Dendritic cell treated with granulocyte-macrophage colony-stimulating factor and Interleukin-4, amounts not matched to agents 40 ng/mL and 50 ng/mL, for 4 days (primary cell): ENCODE results near the gene TCF19.

Experiments used
- H3K27ac Mint-ChIP-seq: one replicate; pipeline ENCODE4 v1.8.0; 2022; ENCODE audit warnings: mild to moderate bottlenecking, mixed read lengths
- H3K27me3 Mint-ChIP-seq: one replicate; pipeline ENCODE4 v1.8.0; 2022; ENCODE audit warnings: mild to moderate bottlenecking, mixed read lengths
- H3K36me3 Mint-ChIP-seq: one replicate; pipeline ENCODE4 v1.8.0; 2022; ENCODE audit warnings: low read depth, mixed read lengths
- H3K4me1 Mint-ChIP-seq: one replicate; pipeline ENCODE4 v1.8.0; 2022; ENCODE audit warnings: low read depth, mixed read lengths
- H3K4me3 Mint-ChIP-seq: one replicate; pipeline ENCODE4 v1.8.0; 2022; ENCODE audit warnings: mild to moderate bottlenecking, moderate library complexity, mixed read lengths
- H3K9me3 Mint-ChIP-seq: one replicate; pipeline ENCODE4 v1.8.0; 2022; ENCODE audit warnings: mixed read lengths
- intact Hi-C: fragments of 100-400 bp; cut with micrococcal nuclease; formaldehyde crosslinking; loops from one replicate; pipeline ENCODE4 v1.15.0; 2022

Gene TCF19

DNA sequence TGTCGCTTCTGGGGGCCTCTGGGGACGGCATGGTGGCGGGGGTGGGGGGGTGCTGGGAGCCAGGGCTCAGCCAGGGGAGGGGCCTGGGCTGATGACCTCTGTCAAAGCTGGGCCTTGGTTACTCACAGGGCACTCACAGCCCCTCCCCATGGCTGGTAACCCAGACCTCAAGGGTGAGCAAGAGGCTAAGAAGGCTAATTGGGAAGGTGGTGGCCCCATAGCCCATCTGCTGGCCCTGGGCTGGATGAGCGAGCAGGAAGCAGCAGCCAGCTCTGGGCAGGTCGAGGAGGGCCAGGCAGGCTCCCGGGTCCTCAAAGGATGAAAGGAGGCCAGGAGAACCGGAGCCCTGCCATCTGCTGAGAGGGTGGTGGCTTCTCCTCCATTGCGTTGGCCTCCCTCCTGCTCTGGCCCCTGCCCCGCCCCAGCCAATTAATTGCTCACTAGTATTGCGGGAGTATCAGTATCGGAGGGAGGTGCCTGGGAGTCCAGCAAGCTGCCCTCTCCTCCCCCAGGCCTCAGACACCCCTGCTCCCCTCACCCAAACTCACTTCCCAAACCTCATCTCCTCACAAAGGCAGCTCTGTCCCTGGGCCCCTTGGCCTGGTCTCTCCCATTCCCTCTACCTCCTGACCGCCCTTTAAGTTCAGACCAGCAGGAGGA, 37.1 kb upstream of the TCF19 start:
- H3K4me1 Mint-ChIP-seq: peaks cover 34% of the 10 kb centered on the region
- H3K9me3 Mint-ChIP-seq: no peaks in the 10 kb centered on the region
- H3K4me3 Mint-ChIP-seq: no peak overlapping the region
- intact Hi-C loops: no loop called here
- no peaks in the 10 kb centered on the region for H3K36me3 Mint-ChIP-seq
- H3K27ac Mint-ChIP-seq: no peak overlapping the region
- H3K27me3 Mint-ChIP-seq: peaks cover 41% of the 10 kb centered on the region

DNA sequence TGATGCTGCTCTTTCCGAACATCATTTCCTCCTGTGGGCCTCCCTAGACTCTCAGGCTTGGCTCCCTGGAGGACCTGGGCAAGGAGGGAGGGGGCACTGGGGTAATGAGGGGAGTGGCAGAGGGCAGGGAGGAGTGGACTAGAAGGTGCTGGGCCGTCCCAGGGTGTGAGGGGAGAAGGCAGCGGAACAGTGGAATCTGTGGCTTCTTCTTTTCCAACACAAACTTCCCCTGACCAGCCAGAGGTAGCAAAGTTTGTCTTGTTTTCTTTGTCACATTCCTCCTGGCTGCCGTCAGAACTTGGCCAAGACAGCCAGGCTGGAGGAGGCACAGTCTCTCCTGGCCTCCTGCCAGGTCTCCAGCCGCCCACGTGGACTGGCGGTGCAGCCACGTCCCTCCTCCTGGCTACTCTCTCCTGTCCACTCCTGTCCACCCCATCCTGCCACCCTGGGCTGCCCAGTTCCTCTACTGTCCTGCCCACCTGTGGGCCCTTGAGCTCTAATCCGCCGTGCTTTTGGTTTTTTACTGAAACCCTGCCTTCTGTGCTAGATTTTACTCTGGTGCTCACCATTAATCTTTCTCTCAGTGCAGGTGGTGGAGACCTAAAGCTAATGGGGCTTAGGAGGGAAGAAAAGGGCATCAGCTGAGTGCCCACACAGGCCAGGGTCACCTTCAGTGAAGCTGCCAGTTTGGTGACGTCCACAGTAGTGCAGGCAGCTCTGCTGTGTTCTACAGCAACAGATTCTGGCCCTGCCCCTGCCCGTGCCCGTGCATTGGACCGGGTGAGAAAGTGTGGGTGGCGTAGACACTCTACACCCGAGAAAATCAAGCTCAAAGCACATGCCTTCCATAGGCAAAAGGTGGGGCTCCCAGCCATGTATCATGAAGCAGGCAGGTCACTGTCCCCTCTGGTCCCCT, 35.3 kb upstream of the TCF19 start:
- peaks cover 23% of the 10 kb centered on the region for H3K4me1 Mint-ChIP-seq
- H3K9me3 Mint-ChIP-seq: no peaks in the 10 kb centered on the region
- H3K4me3 Mint-ChIP-seq: no peak overlapping the region

DNA sequence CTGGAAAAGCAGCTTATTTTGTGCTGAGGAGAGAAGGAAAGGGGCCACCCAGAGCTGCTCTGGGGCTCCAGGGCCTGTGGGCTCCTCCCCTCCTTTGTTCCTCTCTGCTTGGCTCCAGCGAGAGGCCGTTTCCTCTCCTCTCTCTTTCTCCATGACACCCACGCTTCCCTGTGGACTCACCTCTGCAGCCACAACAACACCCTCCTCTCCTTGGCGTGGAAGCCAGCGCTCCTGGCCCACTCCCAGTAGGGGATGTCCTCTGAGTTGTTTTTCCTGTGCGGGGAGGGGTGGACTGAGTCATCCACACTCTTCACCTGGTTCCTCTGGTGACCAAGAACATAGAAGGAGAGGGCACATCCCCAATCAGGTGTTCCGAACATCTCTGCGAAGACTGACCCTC, 33.2 kb upstream of the TCF19 start:
- Mint-ChIP-seq H3K4me3 (no peak overlapping the region), H3K27me3 (peaks cover 45% of the 10 kb centered on the region), H3K4me1 (peaks cover 23% of the 10 kb centered on the region), H3K9me3 (no peaks in the 10 kb centered on the region), H3K27ac (no peak overlapping the region), H3K36me3 (no peaks in the 10 kb centered on the region)
- intact Hi-C loops: no loop called here

More for the DNA sequence above, 35.3 kb upstream of the TCF19 start:
- Mint-ChIP-seq H3K27me3 (peaks cover 41% of the 10 kb centered on the region), H3K27ac (no peak overlapping the region), H3K36me3 (no peaks in the 10 kb centered on the region)
- intact Hi-C loops: no loop called here

DNA sequence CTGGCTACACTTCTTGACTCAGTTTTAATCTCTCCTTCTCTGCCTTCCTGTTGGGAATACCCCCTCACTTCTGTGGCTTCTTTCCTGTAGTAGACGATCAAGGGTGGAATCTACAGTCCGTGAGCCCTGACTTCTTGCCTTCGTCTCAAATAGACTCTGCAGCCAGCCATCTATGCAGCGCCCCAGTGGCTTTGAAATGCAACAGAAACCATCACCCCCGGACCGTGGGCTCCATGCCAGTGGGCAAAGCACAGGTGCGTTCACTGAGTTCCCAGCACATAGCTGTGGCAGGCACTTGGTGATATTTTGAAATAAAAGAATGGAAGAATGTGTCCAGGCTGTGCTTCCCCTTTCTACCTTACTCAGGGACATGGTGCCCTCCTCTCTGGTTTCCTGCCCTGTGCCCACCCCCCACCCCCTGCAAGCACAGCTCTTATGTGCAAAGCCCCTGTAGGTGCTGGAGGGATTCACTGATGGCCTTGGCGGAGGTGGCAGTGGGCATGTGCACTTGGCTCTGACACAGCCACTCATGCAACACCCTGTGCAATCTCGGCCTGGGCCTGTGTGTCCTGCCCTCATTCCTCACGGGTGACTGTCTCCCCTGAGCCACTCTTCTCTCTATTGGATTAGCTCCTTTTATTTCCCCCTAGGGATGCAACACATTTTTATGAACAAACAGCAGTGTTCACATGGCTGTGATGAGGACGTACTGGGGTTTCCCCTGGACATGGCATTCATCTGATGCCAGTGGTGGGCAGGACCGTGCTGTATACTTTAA, 32.6 kb upstream of the TCF19 start:
- peaks cover 23% of the 10 kb centered on the region for H3K4me1 Mint-ChIP-seq
- H3K27ac Mint-ChIP-seq: no peak overlapping the region
- no peaks in the 10 kb centered on the region for H3K36me3 Mint-ChIP-seq
- intact Hi-C loops: no loop called here
- H3K4me3 Mint-ChIP-seq: no peak overlapping the region
- peaks cover 43% of the 10 kb centered on the region for H3K27me3 Mint-ChIP-seq
- H3K9me3 Mint-ChIP-seq: no peaks in the 10 kb centered on the region

DNA sequence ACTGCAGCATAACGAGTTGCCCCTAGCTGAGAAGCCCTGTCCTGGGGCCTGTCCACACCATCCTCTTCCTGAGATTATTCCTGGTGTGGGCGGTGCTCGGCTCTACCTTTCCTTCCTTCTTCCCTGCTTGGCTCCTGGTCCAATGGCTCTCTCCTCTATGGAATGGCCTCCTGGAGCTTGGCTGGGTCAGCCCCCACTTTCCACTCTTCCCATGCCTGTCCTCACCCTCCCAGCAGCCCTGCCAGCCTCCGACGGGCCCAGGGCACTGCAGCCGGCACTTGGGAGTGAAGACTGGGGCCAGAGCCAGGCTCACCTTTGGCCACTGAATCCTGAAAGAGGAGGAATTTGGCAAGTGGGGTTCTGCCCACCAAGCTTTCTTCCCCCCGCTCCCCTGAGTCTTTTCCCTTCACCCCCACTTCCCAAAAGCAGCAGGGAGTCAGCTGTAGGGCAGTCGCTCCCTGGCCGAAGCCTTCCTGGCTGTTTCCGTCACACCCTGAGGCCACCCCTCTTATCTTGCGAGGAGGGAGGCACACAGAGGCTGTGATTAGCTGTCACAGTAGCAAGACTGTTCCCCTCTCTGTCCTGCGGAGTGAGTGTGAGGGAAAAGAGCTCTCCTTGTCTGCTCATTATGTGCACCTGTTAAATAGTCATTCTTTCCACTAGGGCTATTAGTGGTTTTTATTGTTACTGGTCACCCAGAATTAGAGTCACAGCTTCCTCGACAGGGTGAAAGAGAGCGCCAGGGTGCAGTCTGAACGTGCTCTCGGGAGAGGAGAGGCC, 31.8 kb upstream of the TCF19 start:
- Mint-ChIP-seq H3K4me3 (no peak overlapping the region), H3K9me3 (no peaks in the 10 kb centered on the region), H3K27me3 (peaks cover 40% of the 10 kb centered on the region), H3K4me1 (peaks cover 23% of the 10 kb centered on the region), H3K27ac (no peak overlapping the region), H3K36me3 (no peaks in the 10 kb centered on the region)
- intact Hi-C loops: no loop called here

DNA sequence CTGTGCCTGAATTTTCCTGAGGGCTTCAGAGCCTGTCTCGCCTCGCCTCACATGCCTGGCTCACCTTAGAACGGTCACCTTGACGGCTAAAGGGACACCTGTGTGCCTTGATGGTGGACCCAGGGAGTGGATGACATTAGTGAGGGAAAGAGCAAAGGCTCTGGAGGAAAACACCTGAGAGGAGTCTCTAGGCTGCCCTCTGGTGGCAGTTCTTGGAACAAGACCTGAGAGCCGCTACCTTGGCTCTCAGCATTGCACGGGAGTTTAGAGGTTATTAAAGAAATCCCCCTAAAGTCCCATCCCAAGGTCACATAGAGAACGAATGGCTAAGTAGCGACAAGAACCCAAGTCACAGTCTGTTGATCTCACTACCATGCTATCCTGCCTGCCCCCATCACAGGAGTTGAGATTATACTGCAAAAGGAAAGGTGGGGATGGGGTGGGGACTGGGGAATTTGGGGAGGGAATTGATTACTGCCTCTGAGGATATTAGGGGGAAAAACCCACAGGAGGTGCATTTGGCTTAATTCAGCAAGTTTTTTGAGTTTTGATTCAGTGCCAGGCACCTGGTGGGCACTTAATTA, 30.2 kb upstream of the TCF19 start:
- Mint-ChIP-seq H3K36me3 (no peaks in the 10 kb centered on the region), H3K27ac (no peak overlapping the region), H3K4me3 (no peak overlapping the region), H3K27me3 (peaks cover 33% of the 10 kb centered on the region), H3K9me3 (no peaks in the 10 kb centered on the region), H3K4me1 (peaks cover 15% of the 10 kb centered on the region)
- intact Hi-C loops: no loop called here

DNA sequence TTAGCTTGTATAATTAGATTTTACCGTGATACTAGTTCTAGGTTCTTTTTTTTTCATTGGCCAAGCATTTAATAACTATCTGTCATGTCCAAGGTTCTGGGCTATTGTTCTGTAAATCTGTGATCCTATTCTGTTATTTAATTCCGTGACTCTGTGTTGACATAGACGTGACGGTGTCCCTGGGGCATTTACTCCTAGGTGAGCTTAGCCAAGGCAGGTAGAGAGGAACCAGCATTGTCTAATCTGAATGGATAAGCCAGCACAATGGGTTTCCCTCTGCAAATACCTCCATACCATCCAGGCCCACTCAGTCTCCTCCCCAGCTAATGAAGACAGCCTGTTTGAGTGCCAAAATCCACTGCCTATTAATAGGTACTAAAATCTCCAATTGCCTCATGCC, 29.3 kb upstream of the TCF19 start:
- Mint-ChIP-seq H3K4me1 (peaks cover 14% of the 10 kb centered on the region), H3K27ac (no peak overlapping the region), H3K9me3 (no peaks in the 10 kb centered on the region), H3K27me3 (peaks cover 26% of the 10 kb centered on the region), H3K4me3 (no peak overlapping the region), H3K36me3 (no peaks in the 10 kb centered on the region)
- intact Hi-C loops: no loop called here

DNA sequence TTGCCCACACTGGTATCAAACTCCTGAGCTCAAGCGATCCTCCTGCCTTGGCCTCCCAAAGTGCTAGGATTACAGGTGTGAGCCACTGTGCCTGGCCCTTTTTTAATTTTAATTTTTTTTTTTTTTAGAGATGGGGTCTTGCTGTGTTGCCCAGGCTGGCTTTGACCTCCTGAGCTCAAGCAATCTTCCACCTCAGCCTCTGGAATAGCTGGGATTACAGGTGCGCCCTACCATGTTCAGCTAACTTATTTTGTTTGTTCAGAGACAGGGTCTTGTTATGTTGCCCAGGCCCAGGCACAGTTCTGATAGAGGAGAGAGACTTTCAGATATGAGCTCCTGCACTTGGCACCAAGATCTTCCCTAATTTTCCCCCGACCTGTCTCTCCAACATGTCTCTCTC, 27.6 kb upstream of the TCF19 start:
- no peak overlapping the region for H3K4me3 Mint-ChIP-seq
- peaks cover 25% of the 10 kb centered on the region for H3K27me3 Mint-ChIP-seq
- intact Hi-C loops: no loop called here
- no peak overlapping the region for H3K27ac Mint-ChIP-seq
- H3K4me1 Mint-ChIP-seq: peaks cover 3% of the 10 kb centered on the region
- H3K36me3 Mint-ChIP-seq: no peaks in the 10 kb centered on the region
- H3K9me3 Mint-ChIP-seq: no peaks in the 10 kb centered on the region

DNA sequence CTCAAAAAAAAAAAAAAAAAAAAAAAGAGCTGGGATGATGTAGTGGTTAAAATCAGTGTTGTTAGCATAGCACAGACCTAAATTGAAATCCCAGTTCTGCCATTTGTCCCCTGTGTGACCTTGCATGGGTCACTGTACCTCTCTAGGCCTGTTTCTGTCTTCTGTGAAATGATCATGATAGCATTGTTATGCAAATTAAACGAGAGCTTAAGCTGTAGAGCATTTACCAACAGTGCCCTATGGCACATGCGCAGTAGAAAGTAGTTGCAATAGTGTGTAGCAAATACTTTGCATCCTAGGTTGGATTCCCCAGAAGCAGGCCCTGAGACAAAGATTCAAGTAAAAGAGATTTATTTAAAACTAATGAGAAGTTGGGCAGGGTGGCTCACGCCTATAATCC, 26.8 kb upstream of the TCF19 start:
- Mint-ChIP-seq H3K4me1 (no peaks in the 10 kb centered on the region), H3K36me3 (no peaks in the 10 kb centered on the region), H3K4me3 (no peak overlapping the region), H3K27ac (no peak overlapping the region), H3K27me3 (peaks cover 22% of the 10 kb centered on the region), H3K9me3 (no peaks in the 10 kb centered on the region)
- intact Hi-C loops: no loop called here

DNA sequence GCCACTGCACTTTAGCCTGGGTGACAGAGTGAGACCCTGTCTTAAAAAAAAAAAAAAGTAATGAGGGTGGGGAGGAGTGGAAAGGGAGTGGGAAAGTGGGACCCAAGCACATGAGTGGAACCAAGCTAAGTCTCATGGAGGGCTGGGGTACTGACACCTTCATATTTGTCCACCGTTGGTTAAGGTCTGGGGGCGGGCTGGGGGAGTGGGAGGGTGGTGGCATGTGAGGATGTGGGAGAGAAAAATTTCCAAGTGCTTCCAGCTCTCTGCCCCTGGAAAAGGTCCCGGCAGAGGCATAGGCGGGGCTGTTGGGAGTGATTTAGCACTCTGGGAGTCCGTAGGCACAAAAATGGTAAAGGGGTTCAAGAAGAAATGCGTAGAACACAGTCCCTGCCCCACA, 25.6 kb upstream of the TCF19 start:
- intact Hi-C loops: no loop called here
- H3K27me3 Mint-ChIP-seq: peaks cover 21% of the 10 kb centered on the region
- no peaks in the 10 kb centered on the region for H3K36me3 Mint-ChIP-seq
- peaks cover 6% of the 10 kb centered on the region for H3K4me1 Mint-ChIP-seq
- H3K9me3 Mint-ChIP-seq: no peaks in the 10 kb centered on the region
- no peak overlapping the region for H3K4me3 Mint-ChIP-seq
- H3K27ac Mint-ChIP-seq: no peak overlapping the region

DNA sequence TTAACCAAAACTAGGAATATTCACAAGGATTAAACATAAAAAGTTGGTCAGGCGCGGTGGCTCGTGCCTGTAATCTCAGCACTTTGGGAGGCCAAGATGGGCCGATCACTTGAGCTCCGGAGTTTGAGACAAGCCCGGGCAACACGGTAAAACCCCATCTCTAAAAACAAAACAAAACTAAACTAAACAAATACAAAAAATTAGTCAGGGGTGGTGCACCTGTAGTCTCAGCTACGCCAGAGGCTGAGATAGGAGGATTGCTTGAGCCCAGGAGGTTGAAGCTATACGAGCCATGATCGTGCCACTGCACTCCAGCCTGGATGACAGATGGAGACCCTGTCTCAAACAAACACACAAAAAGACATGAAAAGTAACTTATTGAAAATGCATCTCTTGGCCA, 22.7 kb upstream of the TCF19 start:
- H3K9me3 Mint-ChIP-seq: no peaks in the 10 kb centered on the region
- intact Hi-C loops: loop anchor here (2.0 kb wide), 1 partner anchor 231 kb away; no protein-coding TSS in a partner anchor
- H3K27ac Mint-ChIP-seq: no peak overlapping the region
- H3K4me1 Mint-ChIP-seq: peaks cover 8% of the 10 kb centered on the region
- H3K36me3 Mint-ChIP-seq: no peaks in the 10 kb centered on the region
- peaks cover 11% of the 10 kb centered on the region for H3K27me3 Mint-ChIP-seq
- H3K4me3 Mint-ChIP-seq: no peak overlapping the region

DNA sequence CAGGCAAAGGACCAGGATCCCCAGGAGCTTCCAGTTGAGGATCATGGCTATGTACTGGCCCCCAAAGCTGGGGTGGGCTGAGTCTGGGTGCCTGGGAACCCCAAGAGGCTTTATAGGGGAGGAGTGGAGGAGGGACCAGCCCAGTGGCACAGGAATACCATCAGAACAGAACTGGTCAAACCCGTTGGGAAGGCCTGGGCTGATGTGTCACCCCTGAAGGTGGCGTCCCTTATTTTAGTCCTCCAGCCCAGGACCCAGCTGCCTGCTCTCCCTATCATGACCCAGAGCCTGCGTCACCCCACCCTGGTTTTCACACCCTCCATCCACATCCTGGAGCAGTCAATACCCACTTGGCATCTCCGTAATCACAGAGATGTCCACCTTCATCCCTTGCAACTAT, 19.4 kb upstream of the TCF19 start, which contains the start of gene PSORS1C2:
TSS of gene PSORS1C2 (minus strand) at position 85 of the 400 bp plus-strand sequence. CDS start at position 45, 40 bp downstream.
- Mint-ChIP-seq H3K4me1 (peaks cover 8% of the 10 kb centered on the region), H3K27ac (peak within 1 kb of the TSS; percentile 47), H3K27me3 (peaks cover 11% of the 10 kb centered on the region), H3K36me3 (peaks cover 14% of the 10 kb centered on the region), H3K9me3 (no peaks in the 10 kb centered on the region), H3K4me3 (no peak within 1 kb of the TSS)
- intact Hi-C loops: no loop called here

DNA sequence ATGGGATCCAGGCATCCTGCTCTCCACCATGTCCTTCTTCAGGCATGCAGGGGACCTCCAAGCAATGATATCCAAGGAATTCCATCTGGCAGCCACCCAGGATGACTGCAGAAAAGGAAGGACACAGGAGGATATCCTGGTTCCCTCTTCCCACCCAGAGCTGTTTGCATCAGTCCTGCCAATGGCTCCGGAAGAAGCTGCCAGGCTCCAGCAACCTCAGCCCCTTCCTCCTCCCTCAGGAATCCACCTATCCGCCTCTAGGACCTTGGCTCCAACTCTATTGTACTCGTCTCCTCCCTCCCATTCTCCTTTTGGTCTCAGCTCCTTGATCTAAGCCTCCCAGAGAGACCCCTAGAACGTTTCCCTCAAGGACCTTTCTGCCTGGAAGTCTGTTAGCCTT, 18.8 kb upstream of the TCF19 start:
- H3K4me3 Mint-ChIP-seq: no peak overlapping the region
- no peaks in the 10 kb centered on the region for H3K9me3 Mint-ChIP-seq
- H3K27me3 Mint-ChIP-seq: peaks cover 11% of the 10 kb centered on the region
- H3K27ac Mint-ChIP-seq: no peak overlapping the region
- peaks cover 8% of the 10 kb centered on the region for H3K4me1 Mint-ChIP-seq
- peaks cover 19% of the 10 kb centered on the region for H3K36me3 Mint-ChIP-seq
- intact Hi-C loops: no loop called here
